SK-N-SH treated with all-trans-retinoic acid at 6 μM for 48 hours (cell line): Measurements from ENCODE around the gene KRABD2.

Source experiments
- OSR1 ChIP-seq: fragments of 250-450 bp; sonication (Bioruptor Pico); IDR thresholded peaks from 2 replicates; pipeline ENCODE4 v1.8.0; 2022; ENCODE audit warnings: moderate library complexity, mild to moderate bottlenecking, inconsistent platforms
- RARB ChIP-seq: fragments of 250-450 bp; sonication (Bioruptor Pico); IDR thresholded peaks from 2 replicates; pipeline ENCODE4 v1.8.0; 2021; ENCODE audit warnings: mild to moderate bottlenecking, moderate library complexity
- TCF4 ChIP-seq: fragments of 250-450 bp; sonication (Bioruptor Pico); IDR thresholded peaks from 2 replicates; pipeline ENCODE4 v1.8.0; 2021; ENCODE audit warnings: mild to moderate bottlenecking, moderate library complexity, borderline replicate concordance
- ZFP3 ChIP-seq: fragments of 250-450 bp; sonication (Bioruptor Pico); IDR thresholded peaks from 2 replicates; pipeline ENCODE4 v1.5.0; 2020; ENCODE audit warnings: mild to moderate bottlenecking, moderate library complexity
- TF ChIP-seq, protein P1 (sequence below): fragments of 250-450 bp; sonication (Bioruptor Pico); IDR thresholded peaks from 2 replicates; pipeline ENCODE4 v1.5.1; 2021; ENCODE audit warnings: mild to moderate bottlenecking, moderate library complexity
- TF ChIP-seq, protein P2 (sequence below): fragments of 250-450 bp; sonication (Bioruptor Pico); IDR thresholded peaks from 2 replicates; pipeline ENCODE4 v1.8.0; 2020; ENCODE audit warnings: mild to moderate bottlenecking, moderate library complexity, borderline replicate concordance

DNA sequence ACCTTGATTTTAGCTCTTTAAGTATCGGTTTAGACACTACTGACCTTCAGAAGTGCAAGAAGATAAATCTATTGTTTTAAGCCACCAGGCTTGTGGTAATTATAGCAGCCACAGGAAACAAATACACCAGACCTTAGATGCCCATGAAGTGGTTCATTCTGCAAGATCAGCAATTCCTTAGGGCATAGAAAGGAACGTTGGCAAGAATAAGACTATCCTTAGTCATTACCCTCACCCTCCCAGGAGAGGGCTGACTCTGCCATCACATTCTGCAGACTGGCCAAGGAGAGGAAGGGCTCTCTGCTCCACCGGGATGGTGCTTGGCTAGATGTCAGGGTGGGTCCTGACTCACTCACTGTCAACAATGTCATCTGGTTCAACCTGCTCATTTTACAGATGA, 45.1 kb upstream of the KRABD2 start:
- no peak for TF ChIP-seq OSR1 (CRISPR knock-in tag)
- TF ChIP-seq, protein P1, sequence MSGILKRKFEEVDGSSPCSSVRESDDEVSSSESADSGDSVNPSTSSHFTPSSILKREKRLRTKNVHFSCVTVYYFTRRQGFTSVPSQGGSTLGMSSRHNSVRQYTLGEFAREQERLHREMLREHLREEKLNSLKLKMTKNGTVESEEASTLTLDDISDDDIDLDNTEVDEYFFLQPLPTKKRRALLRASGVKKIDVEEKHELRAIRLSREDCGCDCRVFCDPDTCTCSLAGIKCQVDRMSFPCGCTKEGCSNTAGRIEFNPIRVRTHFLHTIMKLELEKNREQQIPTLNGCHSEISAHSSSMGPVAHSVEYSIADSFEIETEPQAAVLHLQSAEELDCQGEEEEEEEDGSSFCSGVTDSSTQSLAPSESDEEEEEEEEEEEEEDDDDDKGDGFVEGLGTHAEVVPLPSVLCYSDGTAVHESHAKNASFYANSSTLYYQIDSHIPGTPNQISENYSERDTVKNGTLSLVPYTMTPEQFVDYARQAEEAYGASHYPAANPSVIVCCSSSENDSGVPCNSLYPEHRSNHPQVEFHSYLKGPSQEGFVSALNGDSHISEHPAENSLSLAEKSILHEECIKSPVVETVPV, result no peak
- no peak for TF ChIP-seq RARB (CRISPR knock-in tag)
- TF ChIP-seq TCF4, result no peak
- no peak for TF ChIP-seq ZFP3 (CRISPR knock-in tag)
- TF ChIP-seq, protein P2, sequence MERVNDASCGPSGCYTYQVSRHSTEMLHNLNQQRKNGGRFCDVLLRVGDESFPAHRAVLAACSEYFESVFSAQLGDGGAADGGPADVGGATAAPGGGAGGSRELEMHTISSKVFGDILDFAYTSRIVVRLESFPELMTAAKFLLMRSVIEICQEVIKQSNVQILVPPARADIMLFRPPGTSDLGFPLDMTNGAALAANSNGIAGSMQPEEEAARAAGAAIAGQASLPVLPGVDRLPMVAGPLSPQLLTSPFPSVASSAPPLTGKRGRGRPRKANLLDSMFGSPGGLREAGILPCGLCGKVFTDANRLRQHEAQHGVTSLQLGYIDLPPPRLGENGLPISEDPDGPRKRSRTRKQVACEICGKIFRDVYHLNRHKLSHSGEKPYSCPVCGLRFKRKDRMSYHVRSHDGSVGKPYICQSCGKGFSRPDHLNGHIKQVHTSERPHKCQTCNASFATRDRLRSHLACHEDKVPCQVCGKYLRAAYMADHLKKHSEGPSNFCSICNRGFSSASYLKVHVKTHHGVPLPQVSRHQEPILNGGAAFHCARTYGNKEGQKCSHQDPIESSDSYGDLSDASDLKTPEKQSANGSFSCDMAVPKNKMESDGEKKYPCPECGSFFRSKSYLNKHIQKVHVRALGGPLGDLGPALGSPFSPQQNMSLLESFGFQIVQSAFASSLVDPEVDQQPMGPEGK, result no peak
